HS-27A (cell line): ENCODE data around the gene UGCG.
"Not testable (repeated sequence)": the region's sequence is repeated elsewhere in the genome, so short reads cannot be mapped to it uniquely, and the experiment has no call there.

Experiments used
- DNase-seq: peaks from one replicate; pipeline ENCODE4 v3.0.0-alpha.2; 2012; ENCODE audit warnings: low read depth, missing footprints

Gene UGCG

DNA sequence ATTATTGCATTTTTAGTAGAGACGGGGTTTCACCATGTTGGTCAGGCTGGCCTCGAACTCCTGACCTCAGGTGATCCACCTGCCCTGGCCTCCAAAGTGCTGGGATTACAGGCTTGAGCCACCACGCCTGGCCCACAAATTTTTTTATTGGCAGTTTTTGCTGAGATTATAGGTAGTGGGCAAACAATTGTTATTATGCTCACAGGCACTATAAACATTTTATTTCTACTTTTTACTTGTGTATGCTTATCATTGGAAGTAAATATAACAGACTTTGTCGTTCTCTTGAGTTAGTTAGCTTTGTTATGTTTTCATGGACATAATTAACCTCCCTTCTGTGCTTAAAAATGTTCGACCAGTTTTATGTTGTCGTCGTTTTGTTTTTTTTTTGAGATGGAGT lies 23.9 kb downstream of the UGCG start:
- no peak for DNase-seq

DNA sequence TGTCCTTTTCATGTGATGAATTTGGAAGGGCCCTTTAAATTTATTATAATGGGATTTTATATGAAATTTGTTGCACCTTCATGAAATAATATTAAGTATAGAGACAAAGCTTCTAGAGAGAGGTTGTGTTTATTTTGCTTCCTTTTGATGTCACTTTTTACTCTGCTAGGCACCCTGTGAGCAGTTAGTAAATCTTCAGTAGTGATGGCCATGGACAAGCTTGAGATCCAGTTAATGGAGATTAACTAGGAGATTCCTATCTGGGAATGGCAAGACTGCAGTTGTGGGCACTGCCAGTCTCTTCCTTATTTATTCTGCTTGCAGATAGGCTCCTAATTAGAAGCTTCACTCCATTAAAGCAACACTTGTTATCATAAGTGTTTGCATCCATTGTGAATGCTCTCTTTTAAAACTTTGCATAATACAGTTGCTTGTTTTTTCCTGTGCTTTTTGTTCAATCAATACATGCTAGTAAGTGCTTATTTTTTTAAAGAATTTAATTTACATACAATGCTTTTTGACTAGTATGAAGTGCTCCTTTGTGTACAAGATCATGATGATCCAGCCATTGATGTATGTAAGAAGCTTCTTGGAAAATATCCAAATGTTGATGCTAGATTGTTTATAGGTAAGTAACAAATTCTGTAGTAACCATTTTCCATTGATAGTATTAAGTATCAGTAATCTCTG lies 25.9 kb downstream of the UGCG start:
- DNase-seq = no peak

DNA sequence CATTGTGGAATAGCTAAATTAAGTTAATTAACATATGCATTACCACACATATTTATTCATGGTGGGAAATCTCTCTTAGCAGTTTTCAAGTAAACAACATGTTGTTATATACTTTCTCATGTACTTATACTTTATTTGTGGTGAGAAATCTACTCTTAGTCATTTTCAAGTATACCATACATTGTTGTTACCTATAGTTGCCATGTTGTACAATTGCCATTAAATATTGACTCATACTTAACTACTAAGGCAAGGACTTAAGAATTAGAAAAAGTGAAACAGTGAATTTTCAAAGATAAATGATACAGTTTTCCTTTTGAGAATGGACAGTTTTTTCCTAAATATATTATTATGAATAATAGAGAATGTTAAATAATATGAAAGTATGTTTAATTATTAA lies 27.7 kb downstream of the UGCG start:
- no peak for DNase-seq

DNA sequence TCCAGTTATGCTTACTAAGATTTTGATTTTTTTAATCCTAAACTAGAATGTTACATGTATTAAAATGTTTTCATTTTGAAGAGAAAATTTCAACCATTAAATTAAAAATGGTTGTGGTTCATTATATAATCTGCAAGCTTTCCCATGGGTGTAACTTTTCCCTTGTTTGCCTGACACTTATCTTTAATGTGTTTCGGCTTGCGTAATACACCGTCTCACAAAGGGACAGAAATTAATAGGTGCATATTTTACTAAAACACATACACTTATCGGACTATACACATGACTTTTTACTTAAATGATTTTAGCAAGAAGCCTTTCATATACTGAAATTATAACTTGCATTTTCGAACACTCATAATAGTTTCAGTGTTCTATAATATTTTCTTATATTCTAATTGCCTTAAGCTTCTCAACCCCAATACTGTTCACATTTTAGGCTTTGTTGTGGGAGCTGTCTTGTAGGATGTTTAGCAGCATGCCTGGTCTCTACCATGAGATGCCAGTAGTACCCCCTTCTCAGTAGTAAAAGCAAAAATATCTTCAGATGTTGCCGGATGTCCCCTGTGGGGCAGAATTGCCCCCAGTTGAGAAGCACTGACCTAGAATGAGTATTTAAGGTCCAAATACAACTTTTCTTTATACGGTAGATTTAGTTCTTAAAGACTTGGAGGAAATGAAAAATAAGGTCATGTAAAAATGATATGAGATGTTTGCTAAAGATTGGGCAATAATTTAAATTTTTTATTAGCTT lies 28.6 kb downstream of the UGCG start:
- no peak for DNase-seq

DNA sequence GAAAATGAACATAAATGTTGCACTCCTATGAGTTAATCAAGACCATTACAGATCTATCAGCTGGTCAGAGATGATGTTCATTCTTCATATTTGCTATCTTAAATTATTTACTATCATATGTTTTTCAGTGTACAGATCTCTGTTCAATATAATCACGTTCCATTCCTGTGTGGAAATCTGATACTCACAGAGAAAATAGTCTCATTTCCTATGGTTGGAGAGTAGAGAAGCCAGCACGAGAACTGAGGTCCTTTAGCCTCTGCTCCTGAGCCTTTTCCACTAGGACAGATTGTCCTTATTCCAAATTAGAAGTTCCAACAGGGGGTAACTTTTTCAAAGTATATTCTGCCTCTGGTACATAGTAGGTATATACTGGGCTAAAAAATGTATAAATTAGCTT lies 29.2 kb downstream of the UGCG start:
- no peak for DNase-seq

DNA sequence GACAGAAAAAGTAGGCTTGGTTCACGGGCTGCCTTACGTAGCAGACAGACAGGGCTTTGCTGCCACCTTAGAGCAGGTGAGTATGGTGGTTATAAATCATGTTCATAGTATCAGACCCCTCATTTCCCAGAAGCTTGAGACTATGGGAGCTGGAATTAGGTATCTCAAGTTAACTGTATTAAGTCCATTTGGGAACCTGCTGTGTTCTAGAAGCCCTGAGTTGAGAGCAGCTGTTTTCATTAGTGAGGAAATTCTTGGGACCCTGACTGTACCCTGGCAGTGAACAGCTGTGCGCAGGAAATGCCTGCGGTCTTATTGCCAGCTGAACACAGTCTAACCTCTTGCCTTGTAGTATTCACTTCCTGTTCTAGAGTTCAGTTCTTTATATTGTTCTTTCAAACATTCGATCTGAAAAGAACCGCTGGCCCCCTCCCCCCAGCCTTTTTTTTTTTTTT lies 29.8 kb downstream of the UGCG start:
- DNase-seq = no peak

DNA sequence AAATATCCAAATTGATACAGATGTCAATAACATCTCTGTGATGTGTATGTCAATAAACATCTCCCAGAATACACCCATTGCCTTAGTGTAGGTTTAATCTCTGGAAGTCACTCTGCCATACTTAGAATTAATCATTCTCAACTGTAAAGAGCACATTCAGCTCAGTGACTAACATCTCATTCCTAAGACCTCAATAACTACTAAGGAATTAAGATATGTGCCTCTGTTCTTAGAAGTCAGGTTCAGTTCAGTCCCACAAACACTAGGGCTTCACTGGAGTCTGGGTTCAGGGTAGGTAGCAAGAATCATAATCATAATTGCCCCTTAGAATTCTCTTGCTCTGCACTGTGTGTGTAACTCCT lies 31.7 kb downstream of the UGCG start:
- no peak for DNase-seq

DNA sequence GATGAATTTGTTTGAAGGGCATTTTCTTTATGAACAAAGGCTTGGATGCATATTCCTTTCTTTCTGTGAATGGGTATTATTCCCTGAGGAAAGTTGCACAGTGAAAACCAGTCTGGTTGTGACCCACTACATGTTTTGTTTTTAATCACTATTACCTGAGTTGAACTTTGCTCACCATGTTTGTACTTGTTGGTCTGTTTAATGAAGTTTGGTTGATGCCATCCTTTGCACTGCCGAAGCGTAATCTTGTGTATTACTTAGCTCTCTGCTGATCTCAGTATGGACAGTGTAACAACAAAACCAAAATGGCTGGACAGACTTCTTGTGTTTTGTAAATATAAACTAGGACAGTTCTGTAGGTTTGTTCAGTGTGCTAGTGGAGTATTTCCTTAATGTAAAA lies 38.1 kb downstream of the UGCG start:
- no peak for DNase-seq

DNA sequence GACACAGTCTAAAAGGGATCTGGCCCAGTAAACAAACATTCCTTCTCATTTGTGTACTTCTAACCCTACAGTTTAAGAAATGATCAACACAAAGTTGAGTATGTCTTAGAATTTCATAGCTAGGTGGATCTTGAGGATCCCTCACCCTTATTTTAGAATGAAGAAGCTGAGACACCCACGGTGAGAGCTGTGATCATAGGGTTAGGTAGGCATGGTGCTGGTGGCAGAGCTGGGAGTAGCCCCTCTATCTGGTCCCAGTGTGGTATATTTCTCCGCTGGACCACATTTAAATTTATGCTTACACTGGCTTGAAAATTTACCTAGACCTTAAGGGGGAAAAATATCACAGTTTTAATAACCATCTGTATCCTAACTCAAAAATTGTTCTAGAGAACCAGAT lies 39.8 kb downstream of the UGCG start:
- DNase-seq = no peak

DNA sequence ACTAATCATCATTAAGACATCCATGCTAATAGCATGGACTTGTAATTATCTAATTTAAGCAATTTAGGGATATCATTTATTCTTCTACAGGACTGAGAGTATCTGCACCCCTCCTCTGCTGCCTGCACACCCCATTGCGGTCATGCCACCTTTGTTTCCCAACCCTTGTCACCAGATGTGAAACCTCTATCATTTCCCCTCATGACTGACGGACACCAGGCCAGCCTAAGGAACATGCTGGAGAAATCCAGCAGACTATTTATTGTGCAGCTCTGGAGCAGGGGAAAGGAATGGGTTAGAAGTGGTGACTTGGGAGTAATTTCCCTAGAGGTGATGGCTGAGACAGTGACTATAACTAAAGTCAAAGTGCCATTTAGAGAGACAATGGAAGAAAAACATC lies 40.7 kb downstream of the UGCG start:
- DNase-seq = no peak

DNA sequence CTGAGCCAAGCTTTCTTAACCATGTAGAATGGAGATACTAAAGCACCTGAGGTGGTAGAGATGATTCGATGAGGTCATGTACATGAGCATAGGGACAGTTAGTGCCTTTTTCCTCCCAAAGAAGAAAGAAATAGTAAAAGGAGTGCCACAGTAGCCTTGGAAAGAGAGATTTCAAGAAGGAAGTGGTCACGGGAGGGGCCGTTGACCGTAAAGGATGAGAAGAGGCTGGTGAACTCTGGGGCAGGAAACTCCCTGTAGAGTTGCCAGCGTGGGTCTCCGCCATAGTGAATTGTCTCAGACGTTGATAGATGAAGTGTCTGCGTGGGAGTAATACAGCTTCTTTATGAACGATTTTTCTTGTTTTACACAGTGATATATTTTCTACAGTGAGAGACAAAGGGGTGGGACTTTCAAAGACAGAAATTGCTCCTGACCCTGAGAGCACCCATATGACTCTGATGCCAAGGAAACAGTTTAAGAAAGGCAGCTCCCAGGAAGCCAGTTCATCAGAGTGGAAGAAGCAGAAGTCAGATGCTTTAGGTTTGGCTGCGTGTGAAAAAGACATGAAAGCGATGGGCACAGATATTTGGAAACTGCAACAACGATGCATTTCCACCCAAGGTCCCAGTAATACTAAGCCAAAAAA lies 41.3 kb downstream of the UGCG start:
- no peak for DNase-seq

DNA sequence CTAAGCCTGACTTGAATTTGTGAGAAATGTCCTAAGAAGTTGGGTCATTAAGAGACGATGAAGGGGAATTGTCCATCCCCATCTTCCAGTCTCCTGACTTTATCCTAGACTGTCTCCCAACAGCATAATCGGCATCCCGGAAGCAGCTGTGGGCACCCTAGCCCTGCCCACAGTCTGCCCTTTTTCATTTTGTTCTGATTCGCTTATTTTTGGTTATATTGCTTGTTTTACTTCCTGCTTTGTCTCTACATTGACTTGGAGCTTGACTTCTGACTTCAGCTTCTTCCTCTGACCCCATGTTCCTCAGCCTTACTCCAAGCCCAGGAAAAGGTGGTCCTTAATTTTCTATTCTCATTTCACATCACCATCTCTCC lies 41.8 kb downstream of the UGCG start:
- no peak for DNase-seq

DNA sequence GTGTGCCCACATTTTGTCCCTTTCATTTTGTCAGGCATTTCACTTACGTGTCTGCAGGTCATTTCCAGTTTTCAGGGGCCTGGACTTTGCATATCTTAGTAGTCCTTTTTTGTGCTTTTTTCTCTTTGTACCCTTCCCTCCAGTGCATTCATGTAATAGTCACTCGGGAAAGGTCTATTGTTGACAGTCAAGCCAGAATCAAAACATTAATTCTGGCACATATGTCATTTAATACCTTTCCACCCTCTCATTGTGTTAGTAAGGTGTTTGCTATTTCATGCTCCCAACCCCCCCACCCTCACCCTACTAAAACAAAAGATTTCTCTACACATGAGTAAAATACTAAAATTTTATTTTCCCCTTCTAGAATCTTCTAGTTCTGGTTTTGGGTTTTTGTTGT lies 42.7 kb downstream of the UGCG start:
- no peak for DNase-seq

DNA sequence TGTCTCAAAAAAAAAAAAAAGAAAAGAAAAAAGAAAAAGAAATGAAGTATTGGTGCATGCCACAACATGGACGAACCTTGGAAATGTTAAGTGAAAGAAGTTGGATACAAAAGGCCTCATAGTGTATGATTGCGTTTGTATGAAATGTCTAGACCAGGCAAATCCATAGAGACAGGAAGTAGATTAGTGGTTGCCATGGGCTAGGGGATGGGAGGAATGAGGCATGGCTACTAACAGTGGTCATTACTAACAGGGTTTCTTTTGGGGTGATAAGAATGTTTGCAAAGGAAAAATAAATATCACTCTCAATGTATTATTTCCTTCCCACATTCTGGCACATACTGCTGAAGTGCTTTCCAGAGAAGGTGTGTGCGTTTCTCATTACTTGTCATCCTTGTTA lies 44.1 kb downstream of the UGCG start:
- no peak for DNase-seq

DNA sequence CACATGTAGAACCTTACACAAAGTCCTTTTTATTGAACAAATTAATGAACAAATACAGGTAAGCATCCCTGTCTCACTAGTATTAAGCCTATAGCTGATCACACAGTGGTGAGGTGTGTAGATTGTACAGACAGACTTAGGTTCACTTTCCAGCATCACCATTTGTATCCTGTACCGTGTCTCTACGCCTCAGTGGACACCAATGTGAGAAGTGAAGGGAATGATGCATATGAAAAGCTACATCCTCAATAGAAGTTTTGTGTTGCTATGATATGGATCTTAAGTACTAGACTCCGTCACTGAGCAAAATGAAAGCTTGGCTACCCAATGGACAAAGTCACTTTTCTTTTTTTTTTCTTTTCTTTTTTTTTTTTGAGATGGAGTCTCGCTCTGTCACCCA lies 46.6 kb downstream of the UGCG start:
- DNase-seq = no peak

DNA sequence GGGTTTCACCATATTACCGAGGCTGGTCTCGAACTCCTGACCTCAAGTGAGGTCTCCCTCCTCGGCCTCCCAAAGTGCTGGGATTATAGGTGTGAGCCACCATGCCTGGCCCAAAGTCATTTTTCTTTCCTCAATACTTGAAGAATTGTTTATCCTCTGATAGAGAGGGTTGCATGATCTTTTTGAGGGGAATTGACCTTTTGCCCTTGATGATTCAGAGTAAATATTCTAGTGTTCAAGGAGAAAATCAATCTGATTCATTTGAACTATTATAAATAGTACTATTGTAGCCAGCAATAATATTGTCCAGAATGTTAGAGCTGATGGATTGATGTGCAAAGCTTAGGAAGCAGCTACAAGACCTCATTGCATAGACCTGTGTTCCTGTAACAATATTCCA lies 47.1 kb downstream of the UGCG start:
- no peak for DNase-seq

DNA sequence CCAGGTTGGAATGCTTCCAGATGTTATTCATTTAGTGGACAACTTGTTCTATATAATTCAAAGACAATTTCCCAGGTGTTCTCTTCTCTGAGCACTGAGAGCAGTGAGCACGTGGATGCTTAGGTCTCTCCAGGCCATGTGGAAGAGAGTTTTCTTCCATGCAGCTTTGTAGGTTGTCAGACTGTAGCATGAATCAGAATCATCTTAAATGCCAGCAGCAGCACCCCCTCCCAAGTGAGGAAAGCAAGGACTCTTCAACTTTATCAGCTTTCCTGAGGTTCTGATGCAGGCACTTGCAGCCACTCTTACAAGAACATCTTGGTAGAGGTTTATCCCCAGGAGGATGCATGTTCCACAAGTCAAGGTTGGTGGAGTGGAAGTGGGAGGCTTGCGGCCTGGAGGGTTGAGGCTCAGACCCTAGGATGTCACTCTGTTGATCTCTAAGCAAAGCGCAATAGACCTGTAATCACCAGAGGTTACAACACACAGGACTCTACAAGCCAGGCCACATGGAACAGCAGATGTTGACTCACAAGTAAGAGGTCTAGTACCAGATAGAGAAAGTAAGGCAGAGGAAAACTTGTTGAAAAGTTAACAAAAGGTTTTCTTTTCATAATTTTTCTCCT lies 47.7 kb downstream of the UGCG start:
- no peak for DNase-seq

DNA sequence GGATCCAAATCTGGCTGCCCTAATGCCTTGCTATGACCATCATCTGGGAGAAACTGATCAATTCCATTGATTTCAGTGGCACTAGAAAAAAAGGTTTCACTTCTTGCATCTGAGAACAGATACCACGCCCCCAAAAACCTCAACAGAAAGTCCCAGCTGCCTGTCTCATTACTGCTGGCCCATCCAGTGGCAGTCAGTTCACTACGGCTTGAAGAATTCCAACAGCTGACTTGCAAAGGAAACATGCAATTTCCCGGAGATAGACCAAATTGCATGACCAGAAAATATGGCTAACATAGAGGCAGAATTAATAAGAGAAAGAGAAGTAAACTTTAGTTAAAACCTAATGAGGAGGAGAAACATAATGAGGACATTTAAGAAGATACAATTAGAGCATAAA lies 48.6 kb downstream of the UGCG start:
- no peak for DNase-seq

DNA sequence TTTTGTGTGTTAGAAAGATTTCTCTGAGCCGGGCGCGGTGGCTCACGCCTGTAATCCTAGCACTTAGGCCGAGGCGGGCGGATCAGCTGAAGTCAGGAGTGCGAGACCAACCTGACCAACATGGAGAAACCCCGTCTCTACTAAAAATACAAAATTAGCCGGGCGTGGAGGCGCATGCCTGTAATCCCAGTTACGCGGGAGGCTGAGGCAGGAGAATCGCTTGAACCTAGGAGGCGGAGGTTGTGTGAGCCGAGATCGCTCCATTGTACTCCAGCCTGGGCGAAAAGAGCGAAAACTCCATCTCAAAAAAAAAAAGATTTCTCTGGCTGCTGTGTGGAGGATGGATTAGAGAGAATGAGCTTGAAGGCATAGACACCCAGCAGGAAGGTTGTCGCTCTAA lies 51.5 kb downstream of the UGCG start:
- not testable (repeated sequence) for DNase-seq

DNA sequence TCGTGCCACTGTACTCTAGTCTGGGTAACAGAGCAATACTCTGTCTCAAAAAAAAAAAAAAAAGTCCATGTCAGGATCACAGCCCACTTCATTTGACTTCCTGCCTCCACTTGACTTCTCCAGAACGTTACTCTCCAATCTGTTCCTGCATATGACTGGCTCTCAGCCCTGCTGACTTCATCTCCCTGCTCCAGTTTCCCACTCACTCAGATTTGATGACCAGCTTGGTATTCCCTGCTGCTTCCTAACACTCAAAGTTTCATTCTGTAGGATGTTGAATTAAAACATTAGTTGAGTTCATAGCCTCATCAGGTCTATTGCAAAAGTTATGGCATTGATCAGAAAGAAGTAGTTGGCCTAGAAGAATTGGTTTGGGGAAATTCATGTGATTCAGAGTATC lies 52.3 kb downstream of the UGCG start:
- DNase-seq = no peak

DNA sequence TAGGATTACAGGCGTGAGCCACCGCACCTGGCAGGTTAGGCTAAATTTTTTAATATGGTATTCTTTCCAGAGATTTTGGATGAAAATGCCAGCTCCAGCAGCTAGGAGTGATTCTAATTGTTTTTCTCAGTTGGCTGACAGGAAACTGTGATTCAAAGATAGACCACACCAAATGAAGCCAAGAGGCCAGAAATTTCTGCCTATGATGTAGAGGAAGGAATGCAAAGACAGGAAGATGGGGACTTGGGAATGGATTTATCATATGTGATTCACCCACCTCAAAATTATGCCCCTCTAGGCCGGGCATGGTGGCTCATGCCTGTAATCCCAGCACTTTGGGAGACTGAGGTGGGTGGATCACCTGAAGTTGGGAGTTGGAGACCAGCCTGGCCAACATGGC lies 53.3 kb downstream of the UGCG start:
- no peak for DNase-seq

DNA sequence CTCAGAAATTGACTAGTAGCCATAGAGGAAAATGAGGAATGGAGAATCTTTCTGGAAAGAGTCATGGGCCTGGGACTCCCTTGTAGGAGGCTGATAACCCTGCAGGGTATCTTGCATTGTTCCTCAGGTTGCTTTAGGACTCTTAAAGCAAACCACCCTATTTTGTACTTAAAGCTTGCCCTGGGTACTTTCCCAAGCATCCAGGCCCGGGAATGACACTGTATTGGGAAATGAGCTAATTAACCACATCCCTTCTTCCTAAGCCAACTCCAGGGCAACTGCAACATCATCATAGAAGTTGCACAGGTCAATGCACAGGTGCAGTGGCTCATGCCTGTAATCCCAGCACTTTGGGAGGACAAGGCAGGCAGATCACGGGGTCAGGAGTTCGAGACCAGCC lies 55.9 kb downstream of the UGCG start:
- DNase-seq = no peak

DNA sequence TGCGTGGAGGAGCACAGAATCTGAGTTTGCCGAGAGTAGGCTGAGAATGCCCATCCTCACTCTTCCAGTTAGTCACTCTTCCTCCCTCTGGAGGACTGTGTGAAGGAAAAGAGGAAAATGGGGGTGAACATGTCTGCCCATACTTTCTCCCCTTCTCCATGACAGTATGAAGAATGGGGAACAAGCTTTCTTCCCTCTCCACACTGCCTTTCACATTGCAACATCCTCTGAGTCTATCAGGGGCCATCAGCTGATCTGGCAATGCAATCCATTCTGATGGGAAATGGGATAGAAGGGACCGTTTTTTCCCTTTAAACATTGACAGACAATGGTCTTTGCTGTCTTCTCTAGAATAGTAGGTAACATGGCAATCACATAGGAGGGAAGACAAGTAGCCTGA lies 56.8 kb downstream of the UGCG start:
- no peak for DNase-seq
